RWPE2 (cell line): ENCODE results near the gene GDPD5.

Source experiments
- ATAC-seq: fragments of 200-7000 bp; cut with Tn5 transposase; 3 replicates; pipeline ENCODE4 v1.9.1; 2021; ENCODE audit warnings: low read depth
- DNase-seq: peaks from one replicate; pipeline ENCODE4 v3.0.0-alpha.2; 2020; ENCODE audit warnings: low spot score
- H3K27ac ChIP-seq: fragments of 450-650 bp; 2 replicates; pipeline ENCODE4 v1.5.1; 2017; ENCODE audit warnings: mild to moderate bottlenecking; ENCODE audit not compliant: poor library complexity, severe bottlenecking
- H3K27me3 ChIP-seq: fragments of 250-450 bp; sonication (Bioruptor Pico); 2 replicates; pipeline ENCODE4 v1.5.1; 2021; ENCODE audit warnings: mild to moderate bottlenecking, moderate library complexity; ENCODE audit not compliant: insufficient read depth, poor library complexity, severe bottlenecking
- H3K36me3 ChIP-seq: fragments of 250-450 bp; sonication (Bioruptor Pico); 2 replicates; pipeline ENCODE4 v1.5.1; 2020; ENCODE audit warnings: low read depth, mild to moderate bottlenecking, moderate library complexity
- H3K4me1 ChIP-seq: fragments of 250-450 bp; sonication (Bioruptor Pico); 2 replicates; pipeline ENCODE4 v1.5.1; 2021; ENCODE audit warnings: mild to moderate bottlenecking, moderate library complexity; ENCODE audit not compliant: insufficient read depth, poor library complexity, severe bottlenecking
- H3K4me3 ChIP-seq: fragments of 250-450 bp; sonication (Bioruptor Pico); 2 replicates; pipeline ENCODE4 v1.5.1; 2021; ENCODE audit warnings: mild to moderate bottlenecking, moderate library complexity; ENCODE audit not compliant: severe bottlenecking
- H3K9me3 ChIP-seq: fragments of 250-450 bp; sonication (Bioruptor Pico); 2 replicates; pipeline ENCODE4 v1.5.1; 2021; ENCODE audit warnings: mild to moderate bottlenecking, moderate library complexity; ENCODE audit not compliant: severe bottlenecking
- TF ChIP-seq, protein P1 (sequence below): fragments of 450-650 bp; IDR thresholded peaks from one replicate; pipeline ENCODE4 v1.5.1; 2017; ENCODE audit warnings: mild to moderate bottlenecking, moderate library complexity; ENCODE audit not compliant: poor library complexity, severe bottlenecking

Gene GDPD5

DNA sequence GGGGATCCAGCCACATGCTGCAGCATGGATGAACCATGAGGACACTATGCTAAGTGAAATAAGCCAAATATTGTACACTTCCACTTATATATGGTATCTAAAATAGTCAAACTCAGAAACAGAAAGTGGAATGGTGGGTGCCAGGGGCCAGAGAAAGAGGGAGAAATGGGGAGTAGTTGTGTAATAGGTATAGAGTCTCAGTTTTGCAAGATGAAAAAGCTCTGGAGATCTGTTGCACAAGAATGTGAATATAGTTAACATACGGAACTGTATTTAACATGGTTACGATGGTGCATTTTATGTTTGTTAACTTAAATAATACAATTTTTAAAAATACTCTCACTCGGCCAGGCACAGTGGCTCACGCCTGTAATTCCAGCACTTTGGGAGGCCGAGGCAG, 21.2 kb downstream of the GDPD5 start:
- no peaks in the 10 kb centered on the region for H3K36me3 ChIP-seq
- TF ChIP-seq, protein P1, sequence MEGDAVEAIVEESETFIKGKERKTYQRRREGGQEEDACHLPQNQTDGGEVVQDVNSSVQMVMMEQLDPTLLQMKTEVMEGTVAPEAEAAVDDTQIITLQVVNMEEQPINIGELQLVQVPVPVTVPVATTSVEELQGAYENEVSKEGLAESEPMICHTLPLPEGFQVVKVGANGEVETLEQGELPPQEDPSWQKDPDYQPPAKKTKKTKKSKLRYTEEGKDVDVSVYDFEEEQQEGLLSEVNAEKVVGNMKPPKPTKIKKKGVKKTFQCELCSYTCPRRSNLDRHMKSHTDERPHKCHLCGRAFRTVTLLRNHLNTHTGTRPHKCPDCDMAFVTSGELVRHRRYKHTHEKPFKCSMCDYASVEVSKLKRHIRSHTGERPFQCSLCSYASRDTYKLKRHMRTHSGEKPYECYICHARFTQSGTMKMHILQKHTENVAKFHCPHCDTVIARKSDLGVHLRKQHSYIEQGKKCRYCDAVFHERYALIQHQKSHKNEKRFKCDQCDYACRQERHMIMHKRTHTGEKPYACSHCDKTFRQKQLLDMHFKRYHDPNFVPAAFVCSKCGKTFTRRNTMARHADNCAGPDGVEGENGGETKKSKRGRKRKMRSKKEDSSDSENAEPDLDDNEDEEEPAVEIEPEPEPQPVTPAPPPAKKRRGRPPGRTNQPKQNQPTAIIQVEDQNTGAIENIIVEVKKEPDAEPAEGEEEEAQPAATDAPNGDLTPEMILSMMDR = no peak
- ATAC-seq = no peak

DNA sequence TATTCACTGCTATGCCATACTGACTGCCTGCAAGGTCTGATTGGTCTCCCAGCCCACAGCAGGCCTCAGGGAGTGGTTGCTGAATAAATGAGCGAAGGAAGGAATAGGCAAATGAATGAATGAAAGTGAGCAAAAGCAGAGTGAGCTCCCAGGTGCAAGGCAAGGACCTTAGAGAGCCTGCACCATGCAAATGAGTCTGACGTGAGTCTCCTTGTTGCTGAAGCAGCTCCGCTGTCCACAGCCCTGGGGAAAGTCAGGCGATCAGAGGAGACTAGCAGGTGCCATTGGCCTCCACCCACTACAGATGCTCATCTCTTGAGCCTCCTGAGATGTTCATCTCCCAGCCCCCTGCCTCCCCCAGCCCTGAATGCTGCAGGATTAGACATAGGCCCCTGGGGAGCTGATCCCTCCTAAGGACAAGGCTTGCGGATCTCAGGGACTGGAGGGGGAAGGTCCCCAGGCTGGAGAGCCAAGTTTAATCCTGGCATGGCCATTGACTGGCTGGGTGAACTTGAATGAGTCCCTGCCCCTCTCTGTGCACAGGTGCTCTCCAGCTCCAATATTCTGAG, 22.1 kb downstream of the GDPD5 start:
- no peak for DNase-seq
- Histone ChIP-seq H3K9me3 (no peaks in the 10 kb centered on the region), H3K27ac (no peak overlapping the region), H3K4me3 (no peak overlapping the region), H3K4me1 (peaks cover 24% of the 10 kb centered on the region), H3K36me3 (no peaks in the 10 kb centered on the region), H3K27me3 (no peaks in the 10 kb centered on the region)
- no peak for ATAC-seq
- TF ChIP-seq, protein P1 = no peak

More for the DNA sequence above, 21.2 kb downstream of the GDPD5 start:
- H3K4me1 ChIP-seq = peaks cover 19% of the 10 kb centered on the region
- no peak for DNase-seq
- no peak overlapping the region for H3K27ac ChIP-seq
- no peak overlapping the region for H3K4me3 ChIP-seq
- H3K9me3 ChIP-seq = no peaks in the 10 kb centered on the region
- H3K27me3 ChIP-seq = no peaks in the 10 kb centered on the region

DNA sequence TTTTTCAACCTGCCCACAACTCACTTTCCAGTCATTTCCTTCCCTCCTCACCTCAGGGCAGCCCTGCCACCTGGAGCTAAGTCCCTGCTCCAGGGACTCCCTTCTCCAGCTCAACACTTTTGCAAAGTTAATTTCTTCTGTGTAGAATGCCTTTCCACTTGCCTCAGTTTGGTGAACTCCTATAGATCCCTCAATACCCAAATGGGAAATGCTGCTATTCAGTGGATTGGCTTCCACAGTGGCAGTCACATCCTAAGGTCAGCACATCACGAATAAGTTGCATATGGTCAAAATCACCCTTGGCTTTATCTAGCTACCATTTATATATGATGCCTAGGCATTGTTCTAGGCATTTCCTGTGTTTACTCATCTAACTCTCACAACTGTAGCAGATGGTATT, 23.6 kb downstream of the GDPD5 start:
- DNase-seq (no peak), ATAC-seq (no peak)
- no peaks in the 10 kb centered on the region for H3K27me3 ChIP-seq
- no peak overlapping the region for H3K4me3 ChIP-seq
- H3K4me1 ChIP-seq = peaks cover 24% of the 10 kb centered on the region
- no peaks in the 10 kb centered on the region for H3K36me3 ChIP-seq
- TF ChIP-seq, protein P1 = no peak
- no peak overlapping the region for H3K27ac ChIP-seq
- H3K9me3 ChIP-seq = no peaks in the 10 kb centered on the region

DNA sequence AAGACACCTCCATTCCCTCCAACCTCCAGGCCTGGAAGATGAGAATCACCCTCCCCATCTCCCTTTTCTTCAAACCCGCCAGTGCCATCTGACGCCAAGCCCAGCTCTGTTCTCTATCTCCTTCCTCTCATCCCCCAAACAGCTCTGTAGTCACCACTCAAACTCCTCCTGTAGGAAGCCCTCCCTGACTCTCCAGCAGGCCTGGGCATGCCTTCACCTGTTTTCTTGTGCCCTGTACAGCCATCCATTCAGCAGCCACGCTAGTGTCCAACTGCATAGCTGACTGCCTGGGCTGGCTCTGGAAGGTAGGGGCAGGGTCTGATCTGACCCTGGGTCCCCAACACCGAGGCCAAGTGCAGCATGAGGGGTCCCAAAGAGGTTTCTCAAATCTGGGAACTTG, 25.0 kb downstream of the GDPD5 start:
- Histone ChIP-seq H3K27me3 (no peaks in the 10 kb centered on the region), H3K4me3 (no peak overlapping the region), H3K4me1 (peaks cover 24% of the 10 kb centered on the region), H3K9me3 (no peaks in the 10 kb centered on the region), H3K36me3 (no peaks in the 10 kb centered on the region), H3K27ac (peak overlapping the region; percentile 59)
- TF ChIP-seq, protein P1 = no peak
- DNase-seq = no peak
- peak; percentile 59 for ATAC-seq

DNA sequence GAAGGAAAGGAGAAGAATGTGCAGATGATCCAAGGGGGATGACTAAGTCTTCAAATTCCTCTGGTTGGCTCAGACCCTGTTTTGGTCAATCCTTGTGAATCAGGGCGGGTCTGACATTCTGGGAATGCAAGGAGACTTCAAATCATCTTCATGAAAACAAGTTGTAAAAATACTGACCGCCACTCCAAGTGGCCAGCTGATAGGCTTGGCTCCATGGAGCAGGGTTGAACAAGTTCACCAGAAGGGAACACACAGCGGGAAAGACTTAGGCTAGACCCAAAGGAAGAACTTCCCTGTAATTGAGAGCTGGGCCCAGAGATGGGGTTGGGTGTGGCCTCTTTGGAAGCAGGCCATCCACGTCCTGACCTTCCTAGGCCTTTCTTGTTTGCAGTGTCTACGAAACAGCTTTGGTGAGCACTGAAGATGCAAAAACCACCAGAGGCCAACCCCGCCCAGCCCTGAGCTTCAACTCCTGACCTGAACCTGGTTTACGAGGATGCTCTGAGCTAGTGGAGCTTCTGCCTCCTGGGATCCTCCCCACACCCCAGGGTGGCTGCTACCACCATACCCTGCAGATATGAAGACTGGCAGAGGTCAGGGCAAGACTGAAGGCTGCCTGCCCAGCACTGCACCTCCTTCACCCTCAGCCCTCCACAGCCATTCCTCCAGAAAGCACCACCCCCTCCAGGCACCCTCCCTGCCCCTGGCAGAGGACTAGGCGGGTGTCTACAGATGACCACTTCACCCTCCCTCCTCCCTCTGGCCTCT, 26.1 kb downstream of the GDPD5 start:
- ATAC-seq (peak; percentile 82), DNase-seq (no peak)
- Histone ChIP-seq H3K4me1 (peaks cover 24% of the 10 kb centered on the region), H3K4me3 (no peak overlapping the region), H3K27me3 (no peaks in the 10 kb centered on the region), H3K9me3 (no peaks in the 10 kb centered on the region), H3K36me3 (no peaks in the 10 kb centered on the region), H3K27ac (peak overlapping the region; percentile 59)
- TF ChIP-seq, protein P1 = no peak
